HepG2 (cell line): Measurements from ENCODE around the gene ATP6V1C2. TPM values are rescaled to one million over a fixed set of nuclear protein-coding genes. Genes with fewer than 3 reads are reported as not detected.

ENCODE experiments used
- AGO2 ChIP-seq: fragments of 200-400 bp; formaldehyde crosslinking; optimal IDR thresholded peaks from 2 replicates; pipeline ENCODE3; 2017; ENCODE audit warnings: mild to moderate bottlenecking, low read depth, low read length, moderate library complexity
- KDM2A ChIP-seq: sonication (generic); formaldehyde crosslinking; IDR thresholded peaks from 2 replicates; pipeline ENCODE4 v1.4.0; 2020; ENCODE audit warnings: low read depth, missing genetic modification reagents, borderline replicate concordance
- KLF15 ChIP-seq: sonication (generic); formaldehyde crosslinking; IDR thresholded peaks from 2 replicates; pipeline ENCODE4 v1.8.1; 2023; ENCODE audit warnings: borderline replicate concordance, mild to moderate bottlenecking, inconsistent platforms, missing genetic modification reagents, mixed read lengths
- MEIS2 ChIP-seq: sonication (generic); formaldehyde crosslinking; IDR thresholded peaks from 2 replicates; pipeline ENCODE4 v1.9.0; 2021; ENCODE audit warnings: mild to moderate bottlenecking, missing genetic modification reagents
- MYC ChIP-seq: sonication (generic); formaldehyde crosslinking; IDR thresholded peaks from 2 replicates; pipeline ENCODE4 v1.9.0; 2021; ENCODE audit warnings: missing genetic modification reagents, borderline replicate concordance
- NFATC3 ChIP-seq: sonication (generic); formaldehyde crosslinking; IDR thresholded peaks from 2 replicates; pipeline ENCODE4 v1.5.1; 2020; ENCODE audit warnings: mild to moderate bottlenecking, missing genetic modification reagents
- SNRNP70 ChIP-seq: fragments of 200-400 bp; formaldehyde crosslinking; IDR thresholded peaks from 2 replicates; pipeline ENCODE4 v1.6.1; 2017; ENCODE audit warnings: mild to moderate bottlenecking, low read depth, low read length, moderate library complexity
- SSRP1 ChIP-seq: IDR thresholded peaks from 2 replicates; pipeline ENCODE4 v1.6.1; 2016; ENCODE audit warnings: control low read depth
- TEAD3 ChIP-seq: optimal IDR thresholded peaks from 2 replicates; pipeline ENCODE3; 2016; ENCODE audit warnings: borderline replicate concordance
- ZKSCAN8 ChIP-seq: IDR thresholded peaks from 2 replicates; pipeline ENCODE4 v1.6.1; 2016; ENCODE audit warnings: borderline replicate concordance, missing genetic modification reagents, missing compliant biosample characterization
- ZMYM4 ChIP-seq: sonication (generic); formaldehyde crosslinking; IDR thresholded peaks from 2 replicates; pipeline ENCODE4 v1.8.1; 2023; ENCODE audit warnings: mild to moderate bottlenecking, missing genetic modification reagents
- ZNF274 ChIP-seq: sonication (generic); formaldehyde crosslinking; IDR thresholded peaks from 2 replicates; pipeline ENCODE4 v1.5.1; 2020; ENCODE audit warnings: mild to moderate bottlenecking, missing genetic modification reagents
- ZNF383 ChIP-seq: sonication (generic); formaldehyde crosslinking; IDR thresholded peaks from 2 replicates; pipeline ENCODE4 v1.4.0; 2020; ENCODE audit warnings: missing genetic modification reagents, mild to moderate bottlenecking, borderline replicate concordance
- ZNF550 ChIP-seq: sonication (generic); formaldehyde crosslinking; IDR thresholded peaks from 2 replicates; pipeline ENCODE4 v1.4.0; 2020; ENCODE audit warnings: mild to moderate bottlenecking, missing genetic modification reagents, borderline replicate concordance
- ZNF75D ChIP-seq: sonication (generic); formaldehyde crosslinking; IDR thresholded peaks from 2 replicates; pipeline ENCODE4 v1.8.1; 2023; ENCODE audit warnings: missing genetic modification reagents, mild to moderate bottlenecking, borderline replicate concordance
- ZNF839 ChIP-seq: sonication (generic); formaldehyde crosslinking; IDR thresholded peaks from 2 replicates; pipeline ENCODE4 v1.4.0; 2020; ENCODE audit warnings: missing genetic modification reagents, mild to moderate bottlenecking, borderline replicate concordance
- polyA plus RNA-seq, 8 experiments: library from polyadenylated mRNA; depleted of rRNA in 3 of 8; stranded (reverse) in 7 of 8; unstranded in 1 of 8; fragments of >200 nt; fragmentation: Illumina TruSeq in 4 of 8; extraction: Trizol in 4 of 8; gene quantifications; 2 replicates each; pipeline versions ENCODE4 v1.2.1 to v1.2.3, GENCODE V29; 2011 to 2016; ENCODE audit warnings: low read depth in 4 of 8, missing spikeins in 1 of 8, mixed read lengths in 1 of 8; ENCODE audit not compliant: insufficient read depth in 1 of 8
- total RNA-seq, 5 experiments: library from RNA; depleted of rRNA; stranded (reverse); fragments of >200 nt; fragmentation: Illumina TruSeq; extraction: Trizol; gene quantifications; 2 replicates each; pipeline ENCODE4 v1.2.3, GENCODE V29; 2016; ENCODE audit warnings: low read depth in 1 of 5
- TF ChIP-seq, protein P1 (sequence below): sonication (generic); formaldehyde crosslinking; conservative IDR thresholded peaks from 2 replicates; pipeline ENCODE4 v1.5.0; 2020; ENCODE audit warnings: missing genetic modification reagents
- TF ChIP-seq, protein P2 (sequence below): IDR thresholded peaks from 2 replicates; pipeline ENCODE4 v1.6.1; 2016; ENCODE audit warnings: missing genetic modification reagents, missing compliant biosample characterization
- TF ChIP-seq, protein P3 (sequence below): sonication (generic); formaldehyde crosslinking; IDR thresholded peaks from 2 replicates; pipeline ENCODE4 v1.5.0; 2020; ENCODE audit warnings: missing genetic modification reagents
- TF ChIP-seq, protein P4 (sequence below): sonication (generic); formaldehyde crosslinking; IDR thresholded peaks from 2 replicates; pipeline ENCODE4 v1.5.1; 2020; ENCODE audit warnings: missing genetic modification reagents, mild to moderate bottlenecking, borderline replicate concordance
- TF ChIP-seq, protein P5 (sequence below): sonication (generic); formaldehyde crosslinking; IDR thresholded peaks from 2 replicates; pipeline ENCODE4 v1.4.0; 2020; ENCODE audit warnings: missing genetic modification reagents, mild to moderate bottlenecking, borderline replicate concordance

ATP6V1C2 gene
- total and polyA plus RNA-seq, 2 of the 13 experiments (the other 11 are each of a cell fraction or from before 2014, with no cell fraction given) = 0.04 to 0.29 TPM

DNA sequence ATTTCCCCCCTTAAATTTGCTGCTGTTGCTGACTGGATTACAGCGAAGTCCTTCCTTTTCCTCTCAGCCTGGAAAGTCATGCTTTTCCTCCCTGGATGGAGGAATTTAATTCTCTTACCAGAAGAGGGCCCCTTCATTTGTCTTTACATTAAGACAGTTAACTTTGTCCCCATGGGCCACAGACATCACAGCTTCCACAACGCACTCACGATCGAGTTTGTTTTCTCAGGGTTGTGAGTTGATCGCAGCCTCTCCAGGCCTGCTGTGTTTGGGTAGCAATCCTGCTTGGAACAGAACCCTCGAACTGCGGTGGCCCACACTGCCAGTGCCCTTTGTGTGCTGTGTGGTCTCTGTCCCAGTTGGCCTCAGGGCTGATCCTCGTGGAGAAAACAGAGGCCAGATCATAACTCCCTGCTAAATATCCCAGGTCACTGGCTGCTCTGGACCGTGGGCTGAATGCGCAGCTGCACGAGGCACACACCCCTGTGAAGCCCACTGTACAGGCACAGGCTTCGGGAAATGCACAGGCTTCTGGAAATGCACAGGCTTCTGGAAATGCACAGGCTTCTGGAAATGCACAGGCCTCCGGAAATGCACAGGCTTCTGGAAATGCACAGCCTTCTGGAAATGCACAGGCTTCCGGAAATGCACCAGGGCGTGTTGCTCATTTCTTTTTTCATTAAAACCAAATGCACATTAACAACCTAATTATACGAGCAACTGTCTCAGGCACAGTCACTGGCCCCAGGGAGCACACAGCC, 93.3 kb downstream of the ATP6V1C2 start (continued):
- TF ChIP-seq ZNF274 (CRISPR knock-in tag) = no peak
- TF ChIP-seq ZNF839 (CRISPR knock-in tag) = no peak
- TF ChIP-seq ZMYM4 (CRISPR knock-in tag) = 0 out of 2 replicates have a peak, but pooled peaks have one; percentile 14
- no peak for TF ChIP-seq KDM2A (CRISPR knock-in tag)
- TF ChIP-seq NFATC3 = no peak
- TF ChIP-seq, protein P1, sequence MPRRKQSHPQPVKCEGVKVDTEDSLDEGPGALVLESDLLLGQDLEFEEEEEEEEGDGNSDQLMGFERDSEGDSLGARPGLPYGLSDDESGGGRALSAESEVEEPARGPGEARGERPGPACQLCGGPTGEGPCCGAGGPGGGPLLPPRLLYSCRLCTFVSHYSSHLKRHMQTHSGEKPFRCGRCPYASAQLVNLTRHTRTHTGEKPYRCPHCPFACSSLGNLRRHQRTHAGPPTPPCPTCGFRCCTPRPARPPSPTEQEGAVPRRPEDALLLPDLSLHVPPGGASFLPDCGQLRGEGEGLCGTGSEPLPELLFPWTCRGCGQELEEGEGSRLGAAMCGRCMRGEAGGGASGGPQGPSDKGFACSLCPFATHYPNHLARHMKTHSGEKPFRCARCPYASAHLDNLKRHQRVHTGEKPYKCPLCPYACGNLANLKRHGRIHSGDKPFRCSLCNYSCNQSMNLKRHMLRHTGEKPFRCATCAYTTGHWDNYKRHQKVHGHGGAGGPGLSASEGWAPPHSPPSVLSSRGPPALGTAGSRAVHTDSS (CRISPR knock-in tag) = no peak
- TF ChIP-seq, protein P2, sequence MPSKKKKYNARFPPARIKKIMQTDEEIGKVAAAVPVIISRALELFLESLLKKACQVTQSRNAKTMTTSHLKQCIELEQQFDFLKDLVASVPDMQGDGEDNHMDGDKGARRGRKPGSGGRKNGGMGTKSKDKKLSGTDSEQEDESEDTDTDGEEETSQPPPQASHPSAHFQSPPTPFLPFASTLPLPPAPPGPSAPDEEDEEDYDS (CRISPR knock-in tag) = 0 out of 2 replicates have a peak, but pooled peaks have one; percentile 7
- TF ChIP-seq ZNF383 (CRISPR knock-in tag) = no peak
- no peak for TF ChIP-seq KLF15 (CRISPR knock-in tag)
- TF ChIP-seq SNRNP70 = no peak
- TF ChIP-seq SSRP1 (CRISPR knock-in tag) = no peak
- TF ChIP-seq, protein P3, sequence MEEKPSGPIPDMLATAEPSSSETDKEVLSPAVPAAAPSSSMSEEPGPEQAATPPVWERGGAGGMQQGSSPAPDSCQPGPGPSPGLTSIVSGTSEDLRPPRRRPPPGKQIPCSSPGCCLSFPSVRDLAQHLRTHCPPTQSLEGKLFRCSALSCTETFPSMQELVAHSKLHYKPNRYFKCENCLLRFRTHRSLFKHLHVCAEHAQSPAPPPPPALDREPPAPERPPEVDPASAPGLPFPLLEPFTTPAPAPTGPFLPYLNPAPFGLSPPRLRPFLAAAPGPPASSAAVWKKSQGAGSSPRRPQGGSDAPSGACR (CRISPR knock-in tag) = no peak
- TF ChIP-seq MEIS2 (CRISPR knock-in tag) = no peak
- TF ChIP-seq, protein P4, sequence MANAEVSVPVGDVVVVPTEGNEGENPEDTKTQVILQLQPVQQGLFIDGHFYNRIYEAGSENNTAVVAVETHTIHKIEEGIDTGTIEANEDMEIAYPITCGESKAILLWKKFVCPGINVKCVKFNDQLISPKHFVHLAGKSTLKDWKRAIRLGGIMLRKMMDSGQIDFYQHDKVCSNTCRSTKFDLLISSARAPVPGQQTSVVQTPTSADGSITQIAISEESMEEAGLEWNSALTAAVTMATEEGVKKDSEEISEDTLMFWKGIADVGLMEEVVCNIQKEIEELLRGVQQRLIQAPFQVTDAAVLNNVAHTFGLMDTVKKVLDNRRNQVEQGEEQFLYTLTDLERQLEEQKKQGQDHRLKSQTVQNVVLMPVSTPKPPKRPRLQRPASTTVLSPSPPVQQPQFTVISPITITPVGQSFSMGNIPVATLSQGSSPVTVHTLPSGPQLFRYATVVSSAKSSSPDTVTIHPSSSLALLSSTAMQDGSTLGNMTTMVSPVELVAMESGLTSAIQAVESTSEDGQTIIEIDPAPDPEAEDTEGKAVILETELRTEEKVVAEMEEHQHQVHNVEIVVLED (CRISPR knock-in tag) = peak; percentile 46
- TF ChIP-seq ZNF75D = no peak
- TF ChIP-seq, protein P5, sequence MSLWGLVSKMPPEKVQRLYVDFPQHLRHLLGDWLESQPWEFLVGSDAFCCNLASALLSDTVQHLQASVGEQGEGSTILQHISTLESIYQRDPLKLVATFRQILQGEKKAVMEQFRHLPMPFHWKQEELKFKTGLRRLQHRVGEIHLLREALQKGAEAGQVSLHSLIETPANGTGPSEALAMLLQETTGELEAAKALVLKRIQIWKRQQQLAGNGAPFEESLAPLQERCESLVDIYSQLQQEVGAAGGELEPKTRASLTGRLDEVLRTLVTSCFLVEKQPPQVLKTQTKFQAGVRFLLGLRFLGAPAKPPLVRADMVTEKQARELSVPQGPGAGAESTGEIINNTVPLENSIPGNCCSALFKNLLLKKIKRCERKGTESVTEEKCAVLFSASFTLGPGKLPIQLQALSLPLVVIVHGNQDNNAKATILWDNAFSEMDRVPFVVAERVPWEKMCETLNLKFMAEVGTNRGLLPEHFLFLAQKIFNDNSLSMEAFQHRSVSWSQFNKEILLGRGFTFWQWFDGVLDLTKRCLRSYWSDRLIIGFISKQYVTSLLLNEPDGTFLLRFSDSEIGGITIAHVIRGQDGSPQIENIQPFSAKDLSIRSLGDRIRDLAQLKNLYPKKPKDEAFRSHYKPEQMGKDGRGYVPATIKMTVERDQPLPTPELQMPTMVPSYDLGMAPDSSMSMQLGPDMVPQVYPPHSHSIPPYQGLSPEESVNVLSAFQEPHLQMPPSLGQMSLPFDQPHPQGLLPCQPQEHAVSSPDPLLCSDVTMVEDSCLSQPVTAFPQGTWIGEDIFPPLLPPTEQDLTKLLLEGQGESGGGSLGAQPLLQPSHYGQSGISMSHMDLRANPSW = no peak
- TF ChIP-seq TEAD3 = no peak
- no peak for TF ChIP-seq ZKSCAN8
- TF ChIP-seq MYC (CRISPR knock-in tag) = no peak; the same call in 1 of the 2 replicates
- no peak for TF ChIP-seq ZNF550
- no peak for TF ChIP-seq AGO2
